T47D (cell line): ENCODE results near the gene FERMT1.
"Not testable (repeated sequence)": the region's sequence is repeated elsewhere in the genome, so short reads cannot be mapped to it uniquely, and the experiment has no call there.

Source experiments
- DNase-seq, 2 experiments: peaks; one replicate each; pipeline versions ENCODE4 v3.0.0 to v3.0.0-alpha.2; 2011 to 2012; ENCODE audit warnings: low read depth in 1 of 2, low spot score in 1 of 2
- JUND ChIP-seq: IDR thresholded peaks from 2 replicates; pipeline ENCODE4 v1.6.1; 2012; ENCODE audit warnings: low read depth
- in situ Hi-C: cut with HindIII; loops from 2 replicates; pipeline ENCODE4 v1.10.0; 2016; ENCODE audit warnings: low sequenced_read_pairs, low pct_unique_long_range_greater_than_20kb

Gene FERMT1

GRCh38 chr20:6040958-6041807 lies 81.6 kb downstream of the FERMT1 start:
- in situ Hi-C loops: no loop called here
- TF ChIP-seq JUND: no peak
- no peak for DNase-seq

GRCh38 chr20:6040540-6040939 lies 82.3 kb downstream of the FERMT1 start:
- in situ Hi-C loops: no loop called here
- no peak for TF ChIP-seq JUND
- no peak for DNase-seq

DNA sequence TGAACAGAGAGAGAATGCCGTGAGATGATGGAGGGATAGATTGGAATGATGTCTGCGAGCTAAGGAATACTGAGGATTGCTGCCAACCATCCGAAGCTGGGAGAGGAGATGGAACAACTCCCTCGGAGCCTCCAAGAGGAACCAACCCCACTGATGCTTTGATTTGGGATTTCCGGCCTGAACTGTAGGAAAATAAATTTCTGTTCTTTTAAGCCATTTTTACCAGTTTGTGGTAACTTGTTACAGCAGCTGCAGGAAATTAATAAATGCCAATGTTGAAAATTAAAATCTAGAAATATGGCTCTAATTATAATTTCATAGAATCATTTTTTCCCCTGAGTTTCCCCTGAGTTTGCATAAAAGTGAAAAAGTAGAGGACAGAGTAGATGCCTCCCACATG lies 83.1 kb downstream of the FERMT1 start:
- no peak for DNase-seq
- in situ Hi-C loops: no loop called here
- TF ChIP-seq JUND: no peak

GRCh38 chr20:6038256-6038655 lies 84.6 kb downstream of the FERMT1 start:
- in situ Hi-C loops: no loop called here
- no peak for DNase-seq

GRCh38 chr20:6037082-6037481 lies 85.7 kb downstream of the FERMT1 start:
- no peak for TF ChIP-seq JUND
- in situ Hi-C loops: no loop called here
- DNase-seq: no peak

More at GRCh38 chr20:6038256-6038655, 84.6 kb downstream of the FERMT1 start:
- no peak for TF ChIP-seq JUND

DNA sequence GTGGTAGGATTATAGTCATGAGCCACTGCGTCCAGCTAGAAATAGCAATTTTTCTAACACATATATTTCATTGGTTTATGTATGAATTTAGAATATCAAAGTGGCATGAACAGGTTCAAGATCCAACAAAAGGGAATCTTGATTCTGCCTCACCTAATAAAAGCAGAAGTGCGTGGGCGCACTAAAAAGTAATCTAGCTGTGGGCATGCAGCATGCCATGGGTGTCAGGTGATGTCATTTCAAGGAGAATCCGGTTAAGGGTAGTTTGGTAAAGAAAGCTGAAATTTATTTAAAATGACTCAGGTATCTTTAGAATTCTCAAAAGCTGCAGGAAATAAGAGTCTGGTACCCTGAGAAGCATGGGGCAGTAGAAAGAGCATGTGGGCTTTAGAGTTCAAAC lies 86.6 kb downstream of the FERMT1 start:
- TF ChIP-seq JUND: no peak
- in situ Hi-C loops: no loop called here
- no peak for DNase-seq

DNA sequence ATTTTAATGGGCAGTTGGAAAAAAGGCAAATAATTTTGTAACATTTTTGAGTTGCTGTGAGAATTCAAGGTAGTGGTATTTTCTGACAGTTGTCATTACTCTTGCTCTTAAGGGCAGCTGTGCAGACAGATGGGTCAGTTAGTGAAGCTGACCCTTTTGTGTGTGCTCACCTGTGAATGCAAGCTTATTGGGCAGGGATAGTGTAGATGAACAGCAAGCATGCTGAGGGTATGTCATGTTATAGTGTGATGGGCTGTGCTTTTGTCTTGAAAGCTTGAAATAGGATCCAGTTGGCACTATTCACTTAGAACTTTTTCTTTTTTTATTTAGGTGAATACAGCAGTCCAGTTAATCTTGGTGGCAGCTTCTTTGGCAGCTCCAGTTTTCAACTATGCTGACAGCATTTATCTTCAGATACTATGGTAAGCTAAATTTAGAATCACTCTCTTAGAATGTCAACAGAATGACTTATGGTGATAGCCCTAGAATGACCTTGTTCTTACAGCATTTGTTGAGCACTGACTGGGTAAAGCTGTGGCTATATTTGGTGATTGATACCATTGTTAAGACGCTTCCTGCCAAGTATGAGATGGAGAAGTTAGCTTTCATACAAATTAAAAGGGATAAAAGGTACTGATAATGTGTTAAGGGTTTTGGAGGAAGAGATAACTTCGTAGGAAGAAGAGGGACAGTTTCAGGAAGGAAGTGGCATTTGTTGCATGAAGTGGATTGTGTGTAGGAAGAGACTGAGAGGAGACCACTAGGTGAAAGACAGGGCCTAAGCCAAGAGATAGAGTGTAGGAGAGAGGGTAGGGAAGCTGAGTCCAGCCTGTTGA lies 88.5 kb downstream of the FERMT1 start:
- DNase-seq: no peak
- in situ Hi-C loops: no loop called here
- no peak for TF ChIP-seq JUND

GRCh38 chr20:6032907-6033306 lies 89.9 kb downstream of the FERMT1 start:
- DNase-seq, in situ Hi-C loops: not testable (repeated sequence)

- TF ChIP-seq JUND: no peak
- in situ Hi-C loops: no loop called here
- no peak for DNase-seq
Measured at GRCh38 chr20:6030453-6031080, 92.3 kb downstream of the FERMT1 start.

DNA sequence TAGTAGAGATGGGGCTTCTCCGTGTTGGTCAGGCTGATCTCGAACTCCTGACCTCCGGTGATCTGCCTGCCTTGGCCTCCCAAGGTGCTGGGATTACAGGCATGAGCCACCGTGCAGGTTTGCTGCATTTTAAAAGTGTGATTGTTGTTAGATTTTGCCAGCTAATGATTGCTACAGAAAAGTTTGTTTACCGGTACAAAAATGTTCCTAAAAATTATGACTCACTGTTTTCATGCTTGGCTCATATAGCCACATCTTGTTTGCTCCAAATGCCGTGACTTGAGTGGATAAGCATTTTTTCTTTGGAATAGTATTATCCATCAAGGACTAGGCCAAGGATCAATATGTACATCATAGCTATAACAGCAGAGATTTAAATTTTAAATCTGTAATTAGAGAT lies 93.3 kb downstream of the FERMT1 start:
- no peak for DNase-seq
- no peak for TF ChIP-seq JUND
- in situ Hi-C loops: no loop called here

DNA sequence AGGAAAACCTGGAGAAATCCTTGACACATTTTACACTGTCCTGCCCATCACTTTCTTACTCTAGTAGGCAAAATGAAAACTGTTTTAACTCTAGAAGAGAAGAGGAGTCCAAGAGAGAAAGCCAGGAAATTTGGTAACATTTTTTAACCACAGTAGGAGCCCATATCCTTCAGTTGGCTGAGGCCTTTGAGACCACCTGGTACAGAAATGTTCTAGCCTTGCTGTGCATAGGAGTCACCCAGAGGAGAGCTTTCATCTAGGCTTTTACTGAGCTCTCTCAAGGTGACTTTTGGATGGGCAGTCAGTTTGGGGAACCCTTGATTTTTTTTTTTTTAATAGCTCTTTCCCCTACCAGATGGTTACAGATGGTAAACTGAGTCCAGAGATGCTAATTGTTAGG lies 94.0 kb downstream of the FERMT1 start:
- no peak for TF ChIP-seq JUND
- in situ Hi-C loops: no loop called here
- no peak for DNase-seq

GRCh38 chr20:6026051-6026450 lies 96.8 kb downstream of the FERMT1 start:
- no peak for TF ChIP-seq JUND
- DNase-seq: no peak
- in situ Hi-C loops: no loop called here
